PC-3 (cell line): ENCODE data around the gene ASPDH. TPM values are rescaled to one million over a fixed set of nuclear protein-coding genes. Genes with fewer than 3 reads are reported as not detected.

Experiments used
- ATAC-seq: fragments of 200-7000 bp; cut with Tn5 transposase; 2 replicates; pipeline ENCODE4 v1.9.1; 2020; ENCODE audit warnings: mild to moderate bottlenecking, moderate library complexity
- BruUV-seq: library from RNA; stranded (reverse); fragments of 400-500 nt; replicated peaks from 2 replicates; lab custom pipeline; 2021; lab: Mats Ljungman, UMichigan
- CTCF ChIA-PET: fragments of 300-600 bp; sonication (Branson Sonifier 250); formaldehyde crosslinking; loops from one replicate; lab custom pipeline; 2022; ENCODE audit warnings: antibody characterized with exemption; lab: Charles Lee
- POLR2A ChIA-PET: fragments of 300-600 bp; sonication (Branson Sonifier 250); formaldehyde crosslinking; loops from one replicate; lab custom pipeline; 2022; ENCODE audit warnings: antibody characterized with exemption; ENCODE audit not compliant: unreplicated experiment; lab: Charles Lee
- DNase-seq: peaks from one replicate; pipeline ENCODE4 v3.0.0-alpha.2; 2015
- H2AFZ ChIP-seq: fragments of 300-600 bp; sonication (generic); 2 replicates; pipeline ENCODE4 v1.6.0; 2016; ENCODE audit warnings: antibody characterized with exemption, low read length
- H3F3A ChIP-seq: fragments of 300-600 bp; sonication (generic); one replicate; pipeline ENCODE4 v1.6.0; 2017; ENCODE audit warnings: antibody characterized with exemption, low read length, control low read depth, mild to moderate bottlenecking; ENCODE audit not compliant: unreplicated experiment
- H3K27ac ChIP-seq: fragments of 300-600 bp; sonication (generic); 2 replicates; pipeline ENCODE4 v1.5.1; 2016; ENCODE audit warnings: mild to moderate bottlenecking, low read length
- H3K27me3 ChIP-seq: fragments of 300-600 bp; sonication (generic); 2 replicates; pipeline ENCODE4 v1.6.1; 2016; ENCODE audit warnings: low read length, mixed read lengths
- H3K36me3 ChIP-seq: fragments of 300-600 bp; sonication (generic); 2 replicates; pipeline ENCODE4 v1.6.1; 2016; ENCODE audit warnings: low read depth, mixed run types, low read length, mixed read lengths
- H3K4me1 ChIP-seq: fragments of 300-600 bp; sonication (generic); 2 replicates; pipeline ENCODE4 v1.5.1; 2016; ENCODE audit warnings: low read length; ENCODE audit not compliant: insufficient read depth
- H3K4me2 ChIP-seq: fragments of 300-600 bp; sonication (generic); 2 replicates; pipeline ENCODE4 v1.6.0; 2016; ENCODE audit warnings: low read length
- H3K4me3 ChIP-seq: fragments of 300-600 bp; sonication (generic); 2 replicates; pipeline ENCODE4 v1.5.1; 2016; ENCODE audit warnings: mild to moderate bottlenecking, low read length, mixed read lengths
- H3K79me2 ChIP-seq: fragments of 300-600 bp; sonication (generic); 2 replicates; pipeline ENCODE4 v1.6.1; 2017; ENCODE audit warnings: low read length, mixed read lengths
- H3K9ac ChIP-seq: fragments of 300-600 bp; sonication (generic); 2 replicates; pipeline ENCODE4 v1.6.0; 2016; ENCODE audit warnings: mild to moderate bottlenecking, low read length
- H3K9me2 ChIP-seq: fragments of 300-600 bp; sonication (generic); replicated peaks from 2 replicates; pipeline ENCODE4 v1.6.1; 2016; ENCODE audit warnings: mixed run types, low read length, mixed read lengths
- H3K9me3 ChIP-seq: fragments of 300-600 bp; sonication (generic); 2 replicates; pipeline ENCODE4 v1.6.1; 2016; ENCODE audit warnings: low read length, mixed read lengths
- H4K20me1 ChIP-seq: fragments of 300-600 bp; sonication (generic); 2 replicates; pipeline ENCODE4 v1.6.1; 2016; ENCODE audit warnings: low read length, mixed read lengths
- EZH2 ChIP-seq: fragments of 300-600 bp; sonication (generic); IDR thresholded peaks from one replicate; pipeline ENCODE4 v1.6.1; 2017; ENCODE audit warnings: antibody characterized with exemption, mild to moderate bottlenecking, low read length; ENCODE audit not compliant: unreplicated experiment
- EZH2phosphoT487 ChIP-seq: fragments of 300-600 bp; sonication (generic); IDR thresholded peaks from 2 replicates; pipeline ENCODE4 v1.6.1; 2018; ENCODE audit warnings: mild to moderate bottlenecking, antibody characterized with exemption, low read length, borderline replicate concordance
- intact Hi-C: fragments of 100-400 bp; cut with micrococcal nuclease; formaldehyde crosslinking; loops from 2 replicates; pipeline ENCODE4 v1.9.0; 2023
- total RNA-seq: library from RNA; depleted of rRNA; stranded (reverse); fragments of >200 nt; gene quantifications from 2 replicates; pipeline ENCODE4 v1.2.3, GENCODE V29; 2014

The ASPDH gene
- total RNA-seq, 1 experiment from 2014 or later = not detected

DNA sequence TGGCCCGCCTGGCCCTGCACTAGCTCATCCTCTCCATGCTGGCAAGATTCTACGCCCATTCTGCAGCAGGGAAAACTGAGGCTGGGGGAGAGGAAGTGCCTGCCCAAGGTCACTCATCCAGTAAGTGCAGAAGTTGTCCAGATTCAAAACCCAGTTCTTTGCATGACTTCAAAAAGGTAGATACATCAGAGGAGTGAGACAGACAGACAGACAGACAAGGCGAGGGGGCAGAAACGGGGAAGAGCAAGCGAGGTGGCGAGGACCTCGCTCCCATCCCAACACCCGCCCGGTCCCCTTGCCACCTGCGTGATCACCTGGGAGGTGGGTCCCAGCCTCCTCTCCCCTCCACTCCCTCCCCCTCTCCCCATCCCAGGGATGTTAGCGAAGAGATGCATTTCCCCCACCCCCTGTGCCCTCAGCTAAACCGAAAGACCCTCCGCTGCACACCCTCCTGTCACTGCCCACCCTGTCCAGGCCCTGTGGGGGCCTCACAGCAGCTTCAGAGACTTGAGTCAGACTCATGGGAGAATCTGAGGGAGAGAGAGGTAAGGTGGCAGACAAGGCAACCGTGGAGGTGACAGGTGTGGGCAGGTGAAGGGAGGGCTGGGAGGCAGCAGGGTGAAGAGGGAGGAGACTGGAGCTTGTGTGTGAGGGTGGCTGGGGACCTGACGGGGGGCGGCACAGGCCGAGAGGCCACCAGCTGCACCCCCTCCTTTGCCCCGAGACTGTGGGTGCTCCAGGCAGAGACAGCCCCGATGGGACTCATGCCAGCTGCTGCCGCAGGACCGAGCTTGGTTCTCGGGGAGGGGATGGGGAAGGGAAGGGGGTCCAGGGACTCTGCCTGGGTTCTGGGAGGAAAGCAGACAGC lies 35.6 kb upstream of the ASPDH start:
- Histone ChIP-seq H3K4me2 (no peak overlapping the region), H3K9ac (no peak overlapping the region), H4K20me1 (no peaks in the 10 kb centered on the region), H3K4me1 (no peaks in the 10 kb centered on the region), H3K36me3 (no peaks in the 10 kb centered on the region), H3K9me2 (no peaks in the 10 kb centered on the region), H3K27ac (no peak overlapping the region), H2AFZ (no peak overlapping the region), H3K79me2 (no peaks in the 10 kb centered on the region), H3K4me3 (no peak overlapping the region), H3K9me3 (no peaks in the 10 kb centered on the region), H3K27me3 (peaks cover 53% of the 10 kb centered on the region), H3F3A (no peaks in the 10 kb centered on the region)
- BruUV-seq = no TSS peak
- intact Hi-C loops = no loop called here
- DNase-seq (no peak), ATAC-seq (no peak)
- CTCF ChIA-PET = no interaction called here
- POLR2A ChIA-PET = no interaction called here
- no peak for TF ChIP-seq EZH2
- TF ChIP-seq EZH2phosphoT487 = no peak

DNA sequence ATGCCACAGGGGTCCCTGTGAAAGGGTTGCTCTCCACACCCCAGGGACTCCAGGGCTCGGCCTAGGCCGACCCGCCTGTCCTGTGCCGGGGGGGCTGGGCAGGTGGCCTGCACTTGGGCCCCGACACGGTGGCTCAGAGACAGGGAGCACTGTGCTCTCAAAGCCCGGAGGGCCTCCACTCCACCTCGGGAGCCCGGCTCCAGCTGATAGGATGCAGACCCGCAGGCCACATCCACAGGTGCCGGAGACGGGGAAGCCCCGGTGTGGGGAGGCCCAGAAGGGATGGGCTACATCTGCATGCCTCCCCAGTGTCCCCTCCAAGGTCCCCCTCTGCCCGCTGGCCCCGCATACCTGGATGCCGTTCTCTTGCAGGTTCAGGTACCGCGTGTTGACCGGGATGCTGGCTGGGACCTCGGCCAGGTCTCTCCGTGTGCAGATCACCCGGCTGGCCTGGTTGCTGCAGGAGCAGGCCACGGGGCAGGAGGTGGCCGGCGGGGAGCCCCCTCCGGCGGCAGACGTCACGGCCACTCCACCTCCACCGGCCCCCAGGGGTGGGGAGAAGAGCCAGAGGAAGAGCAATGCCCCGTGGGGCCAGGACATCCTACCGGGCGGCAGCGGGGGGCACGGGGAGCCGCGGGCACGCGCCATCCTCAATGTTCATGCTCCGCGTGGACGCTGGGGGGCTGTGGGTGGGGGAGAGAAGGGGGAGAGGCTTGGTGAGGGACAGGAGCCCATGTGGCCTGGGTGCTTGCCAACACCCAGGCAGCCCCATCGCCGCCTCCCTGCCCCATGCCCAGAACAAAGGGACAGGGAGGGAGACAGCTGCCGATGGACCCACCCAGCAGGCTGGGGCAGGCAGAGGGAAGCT lies 34.7 kb upstream of the ASPDH start:
- no peak overlapping the region for H3K27ac ChIP-seq
- no peaks in the 10 kb centered on the region for H3K9me2 ChIP-seq
- no peaks in the 10 kb centered on the region for H4K20me1 ChIP-seq
- peaks cover 53% of the 10 kb centered on the region for H3K27me3 ChIP-seq
- ChIA-PET CTCF (interaction anchor here (1.0 kb wide), 1 partner anchor 8 kb away, joined by 3 read pairs; no protein-coding TSS in a partner anchor), POLR2A (no interaction called here)
- ATAC-seq = no peak
- H3K9ac ChIP-seq = no peak overlapping the region
- no peak overlapping the region for H3K4me2 ChIP-seq
- no peaks in the 10 kb centered on the region for H3K4me1 ChIP-seq
- DNase-seq = no peak
- no peaks in the 10 kb centered on the region for H3K36me3 ChIP-seq
- H3F3A ChIP-seq = no peaks in the 10 kb centered on the region
- BruUV-seq = no TSS peak
- no peak for TF ChIP-seq EZH2
- H3K9me3 ChIP-seq = no peaks in the 10 kb centered on the region
- no peak overlapping the region for H2AFZ ChIP-seq
- H3K79me2 ChIP-seq = no peaks in the 10 kb centered on the region
- intact Hi-C loops = no loop called here
- no peak overlapping the region for H3K4me3 ChIP-seq

GRCh38 chr19:50547385-50548190 lies 33.9 kb upstream of the ASPDH start:
- intact Hi-C loops = no loop called here

More at GRCh38 chr19:50547385-50548190, 33.9 kb upstream of the ASPDH start:
- CTCF ChIA-PET = interaction anchor here (1.0 kb wide), 1 partner anchor 9 kb away, joined by 3 read pairs; no protein-coding TSS in a partner anchor
- TF ChIP-seq EZH2 = no peak
- Histone ChIP-seq H3K9ac (no peak overlapping the region), H3K4me2 (no peak overlapping the region), H3K27me3 (peaks cover 53% of the 10 kb centered on the region), H4K20me1 (no peaks in the 10 kb centered on the region), H3K36me3 (no peaks in the 10 kb centered on the region), H3K4me3 (no peak overlapping the region), H3K27ac (no peak overlapping the region), H3K79me2 (no peaks in the 10 kb centered on the region), H2AFZ (no peak overlapping the region), H3F3A (no peaks in the 10 kb centered on the region), H3K9me3 (no peaks in the 10 kb centered on the region), H3K4me1 (no peaks in the 10 kb centered on the region), H3K9me2 (no peaks in the 10 kb centered on the region)
- DNase-seq (no peak), ATAC-seq (no peak)
- POLR2A ChIA-PET = no interaction called here
- no TSS peak for BruUV-seq
